HG03196 (cell line): ENCODE measurements around the gene ARHGAP30.
"Not testable (repeated sequence)": the region's sequence is repeated elsewhere in the genome, so short reads cannot be mapped to it uniquely, and the experiment has no call there.

Experiments used
- ATAC-seq: cut with Tn5 transposase; IDR thresholded peaks from one replicate; pipeline ENCODE4 v1.9.1; 2021; ENCODE audit not compliant: unreplicated experiment

The ARHGAP30 gene

GRCh38 chr1:161070761-161071160 is 1.1 kb upstream of the ARHGAP30 start:
- ATAC-seq: no peak

GRCh38 chr1:161069241-161069640 is 450 bp downstream of the ARHGAP30 start:
- peak; percentile 6 for ATAC-seq

- peak; percentile 55 for ATAC-seq
These were observed 1.1 kb downstream of the ARHGAP30 start for GRCh38 chr1:161068306-161069234.

GRCh38 chr1:161066694-161067093 is 3.0 kb downstream of the ARHGAP30 start:
- ATAC-seq: no peak

GRCh38 chr1:161065681-161066080 is 4.0 kb downstream of the ARHGAP30 start:
- ATAC-seq: not testable (repeated sequence)

GRCh38 chr1:161063936-161064335 is 5.8 kb downstream of the ARHGAP30 start:
- ATAC-seq: not testable (repeated sequence)

- no peak for ATAC-seq
These were observed 8.3 kb downstream of the ARHGAP30 start for GRCh38 chr1:161061419-161061818.

- ATAC-seq: no peak
These were observed 10.4 kb downstream of the ARHGAP30 start for GRCh38 chr1:161059293-161059692.

- ATAC-seq: no peak
These were observed 14.9 kb downstream of the ARHGAP30 start for GRCh38 chr1:161054805-161055204.

GRCh38 chr1:161054232-161054631 is 15.5 kb downstream of the ARHGAP30 start:
- no peak for ATAC-seq

- ATAC-seq: no peak
These were observed 16.8 kb downstream of the ARHGAP30 start for GRCh38 chr1:161052899-161053298.

- ATAC-seq: no peak
These were observed 18.5 kb downstream of the ARHGAP30 start for GRCh38 chr1:161051219-161051618.

- no peak for ATAC-seq
These were observed 20.6 kb downstream of the ARHGAP30 start for GRCh38 chr1:161048949-161049722.

GRCh38 chr1:161047436-161048420 is 22.0 kb downstream of the ARHGAP30 start:
- ATAC-seq: no peak

- ATAC-seq: peak; percentile 38
These were observed 23.0 kb downstream of the ARHGAP30 start for GRCh38 chr1:161046605-161047228.

GRCh38 chr1:161045736-161046604 is 23.7 kb downstream of the ARHGAP30 start, which contains the start of gene USF1:
TSS of gene USF1 (minus strand) at chr1:161045977. CDS start at chr1:161043275, 2,702 bp downstream.
- ATAC-seq: peak; percentile 57

- peak; percentile 46 for ATAC-seq
These were observed 24.6 kb downstream of the ARHGAP30 start for GRCh38 chr1:161044908-161045735.

- no peak for ATAC-seq
These were observed 25.2 kb downstream of the ARHGAP30 start for GRCh38 chr1:161044535-161044907.
